Brain microvascular endothelial cell (primary cell): ENCODE data around the gene CDH10.

Experiments used
- DNase-seq: peaks from one replicate; pipeline ENCODE4 v3.0.0-alpha.2; 2020
- H3K27ac ChIP-seq: fragments of 250-450 bp; sonication (Bioruptor Pico); 2 replicates; pipeline ENCODE4 v1.5.1; 2020; ENCODE audit warnings: mild to moderate bottlenecking, moderate library complexity
- H3K27me3 ChIP-seq: fragments of 250-450 bp; sonication (Bioruptor Pico); replicated peaks from 2 replicates; pipeline ENCODE4 v1.5.1; 2020; ENCODE audit warnings: mild to moderate bottlenecking
- H3K36me3 ChIP-seq: fragments of 250-450 bp; sonication (Bioruptor Pico); replicated peaks from 2 replicates; pipeline ENCODE4 v1.5.1; 2020; ENCODE audit warnings: mild to moderate bottlenecking
- H3K4me3 ChIP-seq: 2 replicates; pipeline ENCODE4 v1.5.1; 2011; ENCODE audit warnings: low read depth, mild to moderate bottlenecking, control low read depth, low read length, moderate library complexity
- CTCF ChIP-seq: IDR thresholded peaks from 2 replicates; pipeline ENCODE4 v1.5.1; 2011; ENCODE audit warnings: low read depth, mild to moderate bottlenecking, moderate library complexity, low read length, control low read depth, inconsistent platforms; ENCODE audit errors: missing control alignments
- in situ Hi-C: cut with HindIII; loops from 2 replicates; pipeline ENCODE4 v1.10.0; 2017; ENCODE audit warnings: low sequenced_read_pairs, low pct_ligation_motif_present

CDH10 gene

GRCh38 chr5:24535646-24536045, 109.1 kb downstream of the CDH10 start:
- in situ Hi-C loops, result no loop called here
- no peak for DNase-seq
- H3K4me3 ChIP-seq, result no peak overlapping the region
- H3K27ac ChIP-seq, result no peak overlapping the region
- no peaks in the 10 kb centered on the region for H3K27me3 ChIP-seq
- TF ChIP-seq CTCF, result no peak
- no peaks in the 10 kb centered on the region for H3K36me3 ChIP-seq

GRCh38 chr5:24530906-24531305, 113.9 kb downstream of the CDH10 start:
- TF ChIP-seq CTCF, result no peak
- Histone ChIP-seq H3K27ac (no peak overlapping the region), H3K4me3 (no peak overlapping the region), H3K36me3 (no peaks in the 10 kb centered on the region), H3K27me3 (no peaks in the 10 kb centered on the region)
- no peak for DNase-seq
- in situ Hi-C loops, result no loop called here

GRCh38 chr5:24525414-24525813, 119.4 kb downstream of the CDH10 start:
- no peak for TF ChIP-seq CTCF
- no peak overlapping the region for H3K4me3 ChIP-seq
- H3K36me3 ChIP-seq, result no peaks in the 10 kb centered on the region
- in situ Hi-C loops, result no loop called here
- DNase-seq, result no peak
- H3K27ac ChIP-seq, result no peak overlapping the region
- H3K27me3 ChIP-seq, result no peaks in the 10 kb centered on the region

- H3K36me3 ChIP-seq, result no peaks in the 10 kb centered on the region
- DNase-seq, result no peak
- no peaks in the 10 kb centered on the region for H3K27me3 ChIP-seq
- in situ Hi-C loops, result no loop called here
- TF ChIP-seq CTCF, result no peak
- H3K27ac ChIP-seq, result no peak overlapping the region
- H3K4me3 ChIP-seq, result no peak overlapping the region
Measured at GRCh38 chr5:24512423-24512822, 132.4 kb downstream of the CDH10 start.

- no peak for DNase-seq
- Histone ChIP-seq H3K27ac (no peak overlapping the region), H3K27me3 (no peaks in the 10 kb centered on the region), H3K36me3 (no peaks in the 10 kb centered on the region), H3K4me3 (no peak overlapping the region)
- in situ Hi-C loops, result no loop called here
- TF ChIP-seq CTCF, result no peak
Measured at GRCh38 chr5:24510523-24510988, 134.2 kb downstream of the CDH10 start.

GRCh38 chr5:24509943-24510342, 134.8 kb downstream of the CDH10 start:
- in situ Hi-C loops, result no loop called here
- Histone ChIP-seq H3K4me3 (no peak overlapping the region), H3K27ac (no peak overlapping the region), H3K27me3 (no peaks in the 10 kb centered on the region), H3K36me3 (no peaks in the 10 kb centered on the region)
- no peak for DNase-seq
- TF ChIP-seq CTCF, result no peak
